ENCODE data around the gene TUBB1.

The TUBB1 gene

DNA sequence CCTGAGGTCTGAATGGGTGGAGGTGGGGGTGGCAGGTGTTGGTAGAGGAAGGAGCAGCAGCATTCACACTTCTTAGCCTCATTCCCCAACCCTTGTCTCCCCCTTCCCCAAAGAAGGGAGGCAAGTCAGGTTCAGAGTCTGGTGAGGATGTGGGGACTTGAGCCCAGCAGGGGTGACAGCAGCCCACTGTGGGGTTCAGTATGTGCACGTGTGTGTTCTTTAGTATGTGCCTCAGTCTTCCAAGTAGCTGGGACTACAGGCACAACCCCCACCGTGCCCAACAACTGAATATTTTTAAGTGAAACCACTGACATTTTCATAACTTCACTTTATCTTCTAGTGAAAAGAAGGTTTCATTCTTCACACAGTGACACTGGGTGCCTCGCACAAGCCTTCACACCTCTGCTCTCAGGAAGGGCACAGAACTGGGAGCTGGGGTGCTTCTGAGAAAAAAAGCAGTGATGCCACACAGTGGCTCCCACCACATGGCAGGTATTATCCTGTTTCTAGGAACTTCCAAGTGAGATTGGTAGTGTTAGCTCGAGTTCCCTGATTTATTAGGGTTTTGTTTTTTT is 56.8 kb downstream of the TUBB1 start:
- intact Hi-C loops (cut with DNase I; ENCODE audit: low total_unique reads): no loop called here
- H3K27ac ChIP-seq: no peak overlapping the region

More for the DNA sequence above, 56.8 kb downstream of the TUBB1 start:
- Histone ChIP-seq H3K4me1 (no peaks in the 10 kb centered on the region), H3K9me3 (no peaks in the 10 kb centered on the region), H3K27me3 (peaks cover 0 to 35% of the 10 kb centered on the region in 2 donors), H3K4me3 (no peak overlapping the region), H3K36me3 (no peaks in the 10 kb centered on the region)
- DNase-seq: no peak
- TF ChIP-seq, protein P1, sequence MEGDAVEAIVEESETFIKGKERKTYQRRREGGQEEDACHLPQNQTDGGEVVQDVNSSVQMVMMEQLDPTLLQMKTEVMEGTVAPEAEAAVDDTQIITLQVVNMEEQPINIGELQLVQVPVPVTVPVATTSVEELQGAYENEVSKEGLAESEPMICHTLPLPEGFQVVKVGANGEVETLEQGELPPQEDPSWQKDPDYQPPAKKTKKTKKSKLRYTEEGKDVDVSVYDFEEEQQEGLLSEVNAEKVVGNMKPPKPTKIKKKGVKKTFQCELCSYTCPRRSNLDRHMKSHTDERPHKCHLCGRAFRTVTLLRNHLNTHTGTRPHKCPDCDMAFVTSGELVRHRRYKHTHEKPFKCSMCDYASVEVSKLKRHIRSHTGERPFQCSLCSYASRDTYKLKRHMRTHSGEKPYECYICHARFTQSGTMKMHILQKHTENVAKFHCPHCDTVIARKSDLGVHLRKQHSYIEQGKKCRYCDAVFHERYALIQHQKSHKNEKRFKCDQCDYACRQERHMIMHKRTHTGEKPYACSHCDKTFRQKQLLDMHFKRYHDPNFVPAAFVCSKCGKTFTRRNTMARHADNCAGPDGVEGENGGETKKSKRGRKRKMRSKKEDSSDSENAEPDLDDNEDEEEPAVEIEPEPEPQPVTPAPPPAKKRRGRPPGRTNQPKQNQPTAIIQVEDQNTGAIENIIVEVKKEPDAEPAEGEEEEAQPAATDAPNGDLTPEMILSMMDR (IDR thresholded peaks at IDR 0.05): no peak

Data from tibial artery (tissue), 4 donors.